ENCODE measurements around the gene IGFBP7.

Gene IGFBP7

GRCh38 chr4:57109847-57110639 is at the start of gene IGFBP7:
Gene IGFBP7, minus strand, starts transcription at chr4:57110385. Its CDS starts 34 bp downstream, at chr4:57110351.
- TF ChIP-seq POLR2A (IDR thresholded peaks at IDR 0.05; ENCODE audit: low read length) (peak; percentile 21), GATA1 (IDR thresholded peaks at IDR 0.05; ENCODE audit: low read depth, low read length) (no peak)
- DNase-seq: peak; percentile 49 to 56

GRCh38 chr4:57159866-57160265 is 49.7 kb upstream of the IGFBP7 start:
- DNase-seq: no peak
- TF ChIP-seq POLR2A (IDR thresholded peaks at IDR 0.05; ENCODE audit: low read length) (no peak), GATA1 (IDR thresholded peaks at IDR 0.05; ENCODE audit: low read depth, low read length) (no peak)

GRCh38 chr4:57158762-57159161 is 48.6 kb upstream of the IGFBP7 start:
- DNase-seq: no peak
- TF ChIP-seq GATA1 (IDR thresholded peaks at IDR 0.05; ENCODE audit: low read depth, low read length) (no peak), POLR2A (IDR thresholded peaks at IDR 0.05; ENCODE audit: low read length) (no peak)

- no peak for DNase-seq
- TF ChIP-seq GATA1 (IDR thresholded peaks at IDR 0.05; ENCODE audit: low read depth, low read length) (no peak), POLR2A (IDR thresholded peaks at IDR 0.05; ENCODE audit: low read length) (no peak)
Observed at GRCh38 chr4:57158221-57158620, 48.0 kb upstream of the IGFBP7 start.

GRCh38 chr4:57157596-57158137 is 47.5 kb upstream of the IGFBP7 start:
- no peak for TF ChIP-seq POLR2A (IDR thresholded peaks at IDR 0.05; ENCODE audit: low read length)
- TF ChIP-seq GATA1 (IDR thresholded peaks at IDR 0.05; ENCODE audit: low read depth, low read length): no peak
- no peak for DNase-seq

GRCh38 chr4:57156242-57156990 is 46.2 kb upstream of the IGFBP7 start:
- no peak for DNase-seq
- TF ChIP-seq POLR2A (IDR thresholded peaks at IDR 0.05; ENCODE audit: low read length) (no peak), GATA1 (IDR thresholded peaks at IDR 0.05; ENCODE audit: low read depth, low read length) (no peak)

GRCh38 chr4:57154926-57155325 is 44.7 kb upstream of the IGFBP7 start:
- TF ChIP-seq GATA1 (IDR thresholded peaks at IDR 0.05; ENCODE audit: low read depth, low read length) (no peak), POLR2A (IDR thresholded peaks at IDR 0.05; ENCODE audit: low read length) (no peak)
- no peak for DNase-seq

GRCh38 chr4:57154191-57154590 is 44.0 kb upstream of the IGFBP7 start:
- TF ChIP-seq POLR2A (IDR thresholded peaks at IDR 0.05; ENCODE audit: low read length) (no peak), GATA1 (IDR thresholded peaks at IDR 0.05; ENCODE audit: low read depth, low read length) (no peak)
- no peak for DNase-seq

GRCh38 chr4:57153207-57153606 is 43.0 kb upstream of the IGFBP7 start:
- TF ChIP-seq POLR2A (IDR thresholded peaks at IDR 0.05; ENCODE audit: low read length) (no peak), GATA1 (IDR thresholded peaks at IDR 0.05; ENCODE audit: low read depth, low read length) (no peak)
- DNase-seq: no peak

GRCh38 chr4:57151481-57151880 is 41.3 kb upstream of the IGFBP7 start:
- TF ChIP-seq POLR2A (IDR thresholded peaks at IDR 0.05; ENCODE audit: low read length): no peak
- no peak for TF ChIP-seq GATA1 (IDR thresholded peaks at IDR 0.05; ENCODE audit: low read depth, low read length)
- DNase-seq: no peak

GRCh38 chr4:57149833-57150232 is 39.6 kb upstream of the IGFBP7 start:
- TF ChIP-seq GATA1 (IDR thresholded peaks at IDR 0.05; ENCODE audit: low read depth, low read length) (no peak), POLR2A (IDR thresholded peaks at IDR 0.05; ENCODE audit: low read length) (no peak)
- DNase-seq: no peak

GRCh38 chr4:57148831-57149505 is 38.8 kb upstream of the IGFBP7 start:
- no peak for DNase-seq

GRCh38 chr4:57148177-57148576 is 38.0 kb upstream of the IGFBP7 start:
- DNase-seq: no peak
- TF ChIP-seq POLR2A (IDR thresholded peaks at IDR 0.05; ENCODE audit: low read length): no peak

More at GRCh38 chr4:57148831-57149505, 38.8 kb upstream of the IGFBP7 start:
- TF ChIP-seq POLR2A (IDR thresholded peaks at IDR 0.05; ENCODE audit: low read length) (no peak), GATA1 (IDR thresholded peaks at IDR 0.05; ENCODE audit: low read depth, low read length) (no peak)

All from erythroblast (primary cell).